GM18526 (cell line): ENCODE data around the gene F12.

ENCODE experiments used
- POLR2A ChIP-seq: IDR thresholded peaks from 3 replicates; pipeline ENCODE4 v1.6.1; 2011; ENCODE audit not compliant: insufficient read length; ENCODE audit errors: extremely low read depth

The F12 gene

GRCh38 chr5:177440990-177441780, 31.8 kb upstream of the F12 start:
- no peak for TF ChIP-seq POLR2A

GRCh38 chr5:177440211-177440989, 31.0 kb upstream of the F12 start:
- no peak for TF ChIP-seq POLR2A

- TF ChIP-seq POLR2A: no peak
Observed at GRCh38 chr5:177439518-177440053, 30.2 kb upstream of the F12 start.

GRCh38 chr5:177438468-177438867, 29.1 kb upstream of the F12 start:
- no peak for TF ChIP-seq POLR2A

- no peak for TF ChIP-seq POLR2A
Observed at GRCh38 chr5:177437623-177438022, 28.3 kb upstream of the F12 start.

- no peak for TF ChIP-seq POLR2A
Observed at GRCh38 chr5:177435847-177436536, 26.6 kb upstream of the F12 start.

- no peak for TF ChIP-seq POLR2A
Observed at GRCh38 chr5:177434942-177435738, 25.8 kb upstream of the F12 start.

- no peak for TF ChIP-seq POLR2A
Observed at GRCh38 chr5:177434437-177434836, 25.1 kb upstream of the F12 start.

GRCh38 chr5:177433658-177434217, 24.4 kb upstream of the F12 start:
- TF ChIP-seq POLR2A: peak; percentile 16

GRCh38 chr5:177432839-177433657, 23.7 kb upstream of the F12 start:
- TF ChIP-seq POLR2A: no peak

GRCh38 chr5:177432143-177432838, 22.9 kb upstream of the F12 start:
- TF ChIP-seq POLR2A: no peak

GRCh38 chr5:177431317-177432142, 22.2 kb upstream of the F12 start:
- TF ChIP-seq POLR2A: no peak
